HCT116 (cell line): Measurements from ENCODE around the gene PPP2R3A. TPM values are rescaled to one million over a fixed set of nuclear protein-coding genes. Genes with fewer than 3 reads are reported as not detected.
"Not testable (repeated sequence)": the region's sequence is repeated elsewhere in the genome, so short reads cannot be mapped to it uniquely, and the experiment has no call there.

Source experiments
- ATAC-seq: fragments of 200-7000 bp; cut with Tn5 transposase; 2 replicates; pipeline ENCODE4 v1.9.1; 2020; ENCODE audit warnings: mild to moderate bottlenecking, moderate library complexity
- BruUV-seq: library from RNA; stranded (reverse); fragments of 400-500 nt; replicated peaks from 2 replicates; lab custom pipeline; 2021; lab: Mats Ljungman, UMichigan
- CTCF ChIA-PET: fragments of 300-600 bp; sonication (Branson Sonifier 250); formaldehyde crosslinking; loops from one replicate; lab custom pipeline; 2021; ENCODE audit warnings: antibody characterized with exemption; lab: Charles Lee
- POLR2A ChIA-PET: fragments of 300-600, 350-600 bp; sonication (Branson Sonifier 250); formaldehyde crosslinking; loops from one replicate; lab custom pipeline; 2021; ENCODE audit warnings: antibody characterized with exemption; lab: Charles Lee
- RAD21 ChIA-PET, 2 experiments: fragments of 300-600 bp; sonication (Branson Sonifier 250); formaldehyde crosslinking; loops; one replicate each; lab custom pipeline; 2023; ENCODE audit warnings: low total read pairs in 2 of 2; ENCODE audit not compliant: uncharacterized antibody in 2 of 2, unreplicated experiment in 2 of 2, low non-redundant PET in 1 of 2; lab: Charles Lee
- DNase-seq: peaks from one replicate; pipeline ENCODE4 v3.0.0-alpha.2; 2010; ENCODE audit warnings: low read depth, low spot score
- H2AFZ ChIP-seq: fragments of 200-600 bp; shearing (Covaris generic), sonication (generic); 2 replicates; pipeline ENCODE4 v1.6.1; 2017; ENCODE audit warnings: low read depth, mixed run types, mixed read lengths, antibody characterized with exemption, low read length; ENCODE audit not compliant: poor library complexity, severe bottlenecking
- H3K27ac ChIP-seq: 2 replicates; pipeline ENCODE4 v1.5.1; 2012; ENCODE audit warnings: low read depth, low read length
- H3K27me3 ChIP-seq: fragments of 200-600 bp; sonication (generic); 2 replicates; pipeline ENCODE4 v1.6.1; 2016; ENCODE audit warnings: mixed run types, low read length, mixed read lengths; ENCODE audit not compliant: insufficient read depth
- H3K36me3 ChIP-seq, 2 experiments: fragments of 200-500 bp in 1 of 2; fragments of 200-600 bp in 1 of 2; sonication (Bioruptor generic) in 1 of 2; sonication (generic) in 1 of 2; 2 replicates each; pipeline versions ENCODE4 v1.5.1 to v1.6.1; 2014 to 2016; ENCODE audit warnings: low read length in 2 of 2, inconsistent platforms in 1 of 2, mixed read lengths in 1 of 2, mixed run types in 1 of 2; ENCODE audit not compliant: insufficient read depth in 2 of 2, control insufficient read depth in 1 of 2
- H3K4me1 ChIP-seq, 2 experiments: fragments of 200-600 bp in 1 of 2; sonication (generic) in 1 of 2; 2 replicates each; pipeline versions ENCODE4 v1.5.1 to v1.6.1; 2012 to 2017; ENCODE audit warnings: low read length in 2 of 2, inconsistent platforms in 1 of 2, mild to moderate bottlenecking in 1 of 2, mixed read lengths in 1 of 2, mixed run types in 1 of 2, moderate library complexity in 1 of 2; ENCODE audit not compliant: insufficient read depth in 2 of 2, control insufficient read depth in 1 of 2
- H3K4me2 ChIP-seq: fragments of 200-600 bp; sonication (generic); 2 replicates; pipeline ENCODE4 v1.6.1; 2017; ENCODE audit warnings: mixed run types, low read length, mixed read lengths
- H3K4me3 ChIP-seq, 2 experiments: fragments of 200-600 bp in 1 of 2; sonication (generic) in 1 of 2; replicated peaks in 1 of 2; 2 replicates each; pipeline ENCODE4 v1.5.1; 2011 to 2016; ENCODE audit warnings: low read length in 2 of 2, control low read depth in 1 of 2, low read depth in 1 of 2, mild to moderate bottlenecking in 1 of 2, mixed read lengths in 1 of 2, mixed run types in 1 of 2
- H3K79me2 ChIP-seq: fragments of 200-600 bp; sonication (generic); 2 replicates; pipeline ENCODE4 v1.6.1; 2017; ENCODE audit warnings: mild to moderate bottlenecking, mixed run types, low read length, moderate library complexity, mixed read lengths; ENCODE audit not compliant: insufficient read depth
- H3K9ac ChIP-seq: fragments of 200-600 bp; sonication (generic); 2 replicates; pipeline ENCODE4 v1.6.1; 2016; ENCODE audit warnings: low read length, mixed read lengths
- H3K9me2 ChIP-seq: fragments of 200-600 bp; sonication (generic), shearing (Covaris generic); 2 replicates; pipeline ENCODE4 v1.6.1; 2017; ENCODE audit warnings: mixed run types, mild to moderate bottlenecking, moderate library complexity; ENCODE audit not compliant: insufficient read depth
- H3K9me3 ChIP-seq, 2 experiments: fragments of 200-500 bp in 1 of 2; fragments of 200-600 bp in 1 of 2; sonication (Bioruptor generic) in 1 of 2; sonication (generic) in 1 of 2; 2 replicates each; pipeline ENCODE4 v1.6.1; 2014 to 2017; ENCODE audit warnings: low read length in 2 of 2, mixed read lengths in 2 of 2, inconsistent platforms in 1 of 2, low read depth in 1 of 2, mild to moderate bottlenecking in 1 of 2, mixed run types in 1 of 2, moderate library complexity in 1 of 2; ENCODE audit not compliant: control insufficient read depth in 1 of 2, insufficient read depth in 1 of 2
- H4K20me1 ChIP-seq: fragments of 200-600 bp; sonication (generic), shearing (Covaris generic); 2 replicates; pipeline ENCODE4 v1.6.1; 2017; ENCODE audit warnings: mixed run types, mild to moderate bottlenecking, moderate library complexity; ENCODE audit not compliant: insufficient read depth
- ATF3 ChIP-seq: IDR thresholded peaks from 2 replicates; pipeline ENCODE4 v1.6.1; 2012
- JUND ChIP-seq: IDR thresholded peaks from 2 replicates; pipeline ENCODE4 v1.6.1; 2012
- POLR2AphosphoS5 ChIP-seq: IDR thresholded peaks from 2 replicates; pipeline ENCODE4 v1.6.1; 2011; ENCODE audit warnings: mild to moderate bottlenecking, low read depth, low read length, moderate library complexity
- RAD21 ChIP-seq: IDR thresholded peaks from 2 replicates; pipeline ENCODE4 v1.6.1; 2012; ENCODE audit warnings: low read depth, mild to moderate bottlenecking
- ZBTB33 ChIP-seq: IDR thresholded peaks from 2 replicates; pipeline ENCODE4 v1.6.1; 2011; ENCODE audit warnings: mild to moderate bottlenecking, low read length, moderate library complexity; ENCODE audit not compliant: insufficient replicate concordance; ENCODE audit errors: extremely low read depth
- intact Hi-C: fragments of 100-400 bp; cut with micrococcal nuclease; formaldehyde crosslinking; loops from 2 replicates; pipeline ENCODE4 v1.10.0; 2022
- total RNA-seq: library from RNA; stranded (reverse); gene quantifications from one replicate; pipeline ENCODE4 v1.2.1, GENCODE V29; 2021; ENCODE audit not compliant: unreplicated experiment

Gene PPP2R3A
- total RNA-seq, 1 experiment from 2014 or later = 6.1 TPM

- H3K9me3 ChIP-seq = no peaks in the 10 kb centered on the region
- POLR2A ChIA-PET = no interaction called here
- H3K27me3 ChIP-seq = no peaks in the 10 kb centered on the region
- BruUV-seq = no TSS peak
- TF ChIP-seq ZBTB33 (no peak), JUND (no peak), ATF3 (no peak), RAD21 (no peak), POLR2AphosphoS5 (no peak)
- TF ChIP-seq, all 23 proteins: peak for 0
- Histone ChIP-seq H3K9me2 (no peaks in the 10 kb centered on the region), H3K4me3 (no peak overlapping the region), H3K4me2 (no peak overlapping the region), H3K4me1 (peaks cover 0 to 3% of the 10 kb centered on the region in 2 experiments; a peak in 1 of 4 replicates), H3K36me3 (no peaks in the 10 kb centered on the region), H4K20me1 (peaks cover 22% of the 10 kb centered on the region), H3K9ac (no peak overlapping the region), H3K27ac (no peak overlapping the region), H2AFZ (no peak overlapping the region), H3K79me2 (peaks cover 100% of the 10 kb centered on the region)
- ATAC-seq = no peak
- no peak for DNase-seq
- CTCF ChIA-PET = no interaction called here
- RAD21 ChIA-PET = no interaction called here
- intact Hi-C loops = no loop called here
Observed at GRCh38 chr3:136166507-136166906, 201.0 kb downstream of the PPP2R3A start.

DNA sequence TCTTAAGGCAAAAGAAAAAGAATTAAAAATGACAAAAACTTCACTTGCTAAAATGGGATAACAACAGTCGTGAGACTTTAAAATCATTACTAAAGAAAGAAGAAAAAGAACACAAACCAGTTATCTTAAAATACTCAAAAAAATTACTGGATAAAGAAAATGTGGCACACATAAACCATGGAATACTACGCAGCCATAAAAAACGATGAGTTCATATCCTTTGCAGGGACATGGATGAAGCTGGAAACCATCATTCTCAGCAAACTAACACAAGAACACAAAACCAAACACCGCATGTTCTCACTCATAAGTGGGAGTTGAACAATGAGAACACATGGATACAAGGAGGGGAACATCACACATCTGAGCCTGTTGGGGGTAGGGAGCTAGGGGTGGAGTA is 202.7 kb downstream of the PPP2R3A start:
- Histone ChIP-seq H3K79me2 (peaks cover 100% of the 10 kb centered on the region), H4K20me1 (peaks cover 22% of the 10 kb centered on the region)
- CTCF ChIA-PET, H3K4me2 ChIP-seq, H3K4me1 ChIP-seq, H3K36me3 ChIP-seq, H3K4me3 ChIP-seq, H3K27ac ChIP-seq, H3K9me2 ChIP-seq, H2AFZ ChIP-seq, POLR2A ChIA-PET, intact Hi-C loops, ATAC-seq, DNase-seq, RAD21 ChIA-PET, H3K9ac ChIP-seq, H3K9me3 ChIP-seq, H3K27me3 ChIP-seq, BruUV-seq: not testable (repeated sequence)
